ENCODE data around the gene LY6G5B.
"Not testable (repeated sequence)": the region's sequence is repeated elsewhere in the genome, so short reads cannot be mapped to it uniquely, and the experiment has no call there.

Gene LY6G5B

DNA sequence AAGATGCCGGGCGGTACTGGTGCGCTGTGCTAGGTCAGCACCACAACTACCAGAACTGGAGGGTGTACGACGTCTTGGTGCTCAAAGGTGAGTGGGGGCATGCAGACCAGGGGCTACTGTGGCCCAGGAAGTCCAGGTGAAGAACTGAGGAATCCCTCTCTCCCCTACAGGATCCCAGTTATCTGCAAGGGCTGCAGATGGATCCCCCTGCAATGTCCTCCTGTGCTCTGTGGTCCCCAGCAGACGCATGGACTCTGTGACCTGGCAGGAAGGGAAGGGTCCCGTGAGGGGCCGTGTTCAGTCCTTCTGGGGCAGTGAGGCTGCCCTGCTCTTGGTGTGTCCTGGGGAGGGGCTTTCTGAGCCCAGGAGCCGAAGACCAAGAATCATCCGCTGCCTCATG, 37.9 kb downstream of the LY6G5B start:
- DNase-seq (ENCODE audit: low read depth), result no peak
- no peak overlapping the region for H3K4me3 ChIP-seq (ENCODE audit: low read depth, low read length)

DNA sequence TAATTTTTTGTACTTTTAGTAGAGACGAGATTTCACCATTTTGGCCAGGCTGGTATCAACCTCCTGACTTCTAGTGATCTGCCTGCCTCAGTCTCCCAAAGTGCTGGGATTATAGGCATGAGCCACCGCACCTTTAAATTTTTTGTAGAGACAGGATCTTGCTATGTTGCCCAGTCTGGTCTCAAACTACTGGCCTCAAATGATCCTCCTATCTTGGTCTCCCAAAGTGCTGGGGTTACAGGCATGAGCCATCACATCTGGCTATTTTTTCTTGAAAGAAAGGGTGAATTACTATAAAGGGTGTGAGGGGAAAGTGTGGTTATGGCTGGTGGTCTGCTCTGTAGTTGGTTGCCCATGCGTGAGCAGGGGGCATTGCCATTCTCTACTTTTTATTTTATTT, 38.4 kb downstream of the LY6G5B start:
- DNase-seq (ENCODE audit: low read depth), result no peak
- H3K4me3 ChIP-seq (ENCODE audit: low read depth, low read length), result no peak overlapping the region

DNA sequence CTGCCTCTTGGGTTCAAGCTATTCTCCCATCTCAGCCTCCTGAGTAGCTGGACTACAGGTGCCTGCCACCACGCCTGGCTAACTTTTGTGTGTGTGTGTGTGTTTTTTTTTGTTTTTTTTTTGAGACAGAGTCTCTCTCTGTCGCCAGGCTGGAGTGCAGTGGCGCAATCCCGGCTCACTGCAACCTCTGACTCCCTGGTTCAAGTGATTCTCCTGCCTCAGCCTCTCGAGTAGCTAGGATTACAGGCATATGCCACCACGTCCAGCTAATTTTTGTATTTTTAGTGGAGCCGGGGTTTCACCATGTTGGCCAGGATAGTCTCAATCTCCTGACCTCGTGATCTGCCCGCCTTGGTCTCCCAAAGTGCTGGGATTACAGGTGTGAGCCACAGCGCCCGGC, 39.4 kb downstream of the LY6G5B start:
- not testable (repeated sequence) for DNase-seq (ENCODE audit: low read depth)

DNA sequence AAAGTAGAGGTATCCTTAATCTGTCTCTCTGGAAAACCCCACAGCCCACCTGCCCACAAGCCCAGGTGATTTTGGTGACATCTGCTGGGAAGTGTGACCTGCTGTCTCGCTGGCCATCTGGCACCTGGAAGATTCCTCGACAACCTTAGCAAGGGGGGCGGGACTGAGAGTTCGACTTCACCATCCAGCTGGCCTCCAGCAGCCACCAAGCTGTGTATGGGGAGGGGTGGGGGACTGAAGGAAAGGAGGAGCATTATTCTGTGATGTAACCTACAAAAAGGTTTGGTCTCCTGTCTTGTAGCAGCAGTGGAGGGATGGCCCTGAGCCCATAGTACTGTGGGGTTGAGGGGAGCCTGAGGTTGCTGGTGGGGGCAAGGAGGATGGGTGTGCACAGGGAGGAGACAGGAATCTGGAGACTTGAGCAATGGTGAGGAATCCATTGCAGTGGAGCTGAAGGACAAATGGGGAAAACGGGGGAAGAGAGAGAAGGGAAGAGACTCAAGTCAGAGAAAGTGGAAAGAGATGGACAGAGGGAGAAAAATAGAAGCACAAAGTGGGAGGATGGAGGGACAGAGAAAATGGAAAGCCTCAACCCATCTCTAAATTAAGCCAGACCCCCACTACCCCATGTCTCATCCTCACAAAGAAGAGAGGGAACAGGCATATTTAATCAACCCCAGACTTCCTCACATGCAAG, 40.9 kb downstream of the LY6G5B start:
- H3K4me3 ChIP-seq (ENCODE audit: low read depth, low read length), result no peak overlapping the region
- no peak for DNase-seq (ENCODE audit: low read depth)

More for the DNA sequence above, 39.4 kb downstream of the LY6G5B start:
- not testable (repeated sequence) for H3K4me3 ChIP-seq (ENCODE audit: low read depth, low read length)

DNA sequence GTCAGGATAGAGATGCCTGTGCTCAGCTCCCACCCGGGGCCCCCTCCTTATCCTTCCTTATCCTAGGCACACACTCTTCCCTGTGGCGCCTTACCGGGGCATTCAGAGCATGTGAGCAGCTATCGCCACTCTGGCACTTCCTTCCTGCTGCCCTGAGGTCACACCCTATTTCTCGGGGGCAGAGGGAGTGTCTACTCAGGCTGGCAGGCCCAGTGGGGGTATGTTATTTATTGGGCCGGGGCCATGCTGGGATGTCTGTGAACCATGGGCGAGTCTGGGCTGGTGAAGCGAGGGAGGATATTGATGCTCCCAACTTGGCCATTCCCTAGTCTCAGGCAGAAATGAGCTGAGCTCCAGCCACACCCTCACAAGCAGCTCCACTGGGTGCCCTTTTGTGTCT, 41.5 kb downstream of the LY6G5B start:
- no peak overlapping the region for H3K4me3 ChIP-seq (ENCODE audit: low read depth, low read length)
- DNase-seq (ENCODE audit: low read depth), result no peak

DNA sequence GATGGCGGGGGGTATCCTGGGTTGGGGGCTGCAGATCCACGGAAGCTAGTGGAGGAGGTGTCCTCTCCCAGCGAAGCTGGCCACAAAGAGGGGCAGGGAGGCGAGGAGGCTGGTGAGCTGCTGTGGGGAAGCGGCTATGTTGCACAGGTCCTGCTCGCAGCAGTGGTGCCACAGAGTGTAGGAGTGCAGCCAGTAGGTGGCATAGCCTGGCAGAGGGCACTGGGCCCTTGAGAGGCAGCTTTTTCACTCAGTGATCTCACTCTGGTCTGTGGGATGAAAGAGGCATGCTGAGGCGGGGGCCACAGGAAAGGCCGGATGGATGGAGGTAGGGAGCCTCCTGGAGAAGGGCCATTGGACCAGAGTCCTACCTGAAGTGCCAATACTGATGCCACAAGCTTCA, 42.5 kb downstream of the LY6G5B start:
- no peak for DNase-seq (ENCODE audit: low read depth)
- H3K4me3 ChIP-seq (ENCODE audit: low read depth, low read length), result no peak overlapping the region

DNA sequence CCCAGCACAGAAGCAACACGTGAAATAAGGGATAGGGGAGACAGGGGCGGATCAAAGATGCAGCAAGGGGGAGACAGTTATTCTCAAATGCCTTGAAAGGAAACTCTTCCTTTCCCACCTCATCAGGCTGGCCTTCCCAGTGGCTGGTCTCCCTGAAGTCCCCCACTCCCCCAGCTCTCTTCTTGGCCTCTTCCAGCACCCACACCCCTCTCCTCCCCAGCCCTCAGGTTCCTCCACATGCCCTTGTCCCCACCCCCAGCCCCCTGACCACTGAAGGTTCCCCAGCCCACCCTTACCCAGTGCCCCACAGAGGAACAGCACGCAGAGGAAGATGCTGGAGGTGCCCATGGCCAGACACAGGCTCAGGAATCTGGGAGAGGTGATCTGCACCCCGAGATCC, 43.7 kb downstream of the LY6G5B start:
- no peak for DNase-seq (ENCODE audit: low read depth)
- H3K4me3 ChIP-seq (ENCODE audit: low read depth, low read length), result no peak overlapping the region

DNA sequence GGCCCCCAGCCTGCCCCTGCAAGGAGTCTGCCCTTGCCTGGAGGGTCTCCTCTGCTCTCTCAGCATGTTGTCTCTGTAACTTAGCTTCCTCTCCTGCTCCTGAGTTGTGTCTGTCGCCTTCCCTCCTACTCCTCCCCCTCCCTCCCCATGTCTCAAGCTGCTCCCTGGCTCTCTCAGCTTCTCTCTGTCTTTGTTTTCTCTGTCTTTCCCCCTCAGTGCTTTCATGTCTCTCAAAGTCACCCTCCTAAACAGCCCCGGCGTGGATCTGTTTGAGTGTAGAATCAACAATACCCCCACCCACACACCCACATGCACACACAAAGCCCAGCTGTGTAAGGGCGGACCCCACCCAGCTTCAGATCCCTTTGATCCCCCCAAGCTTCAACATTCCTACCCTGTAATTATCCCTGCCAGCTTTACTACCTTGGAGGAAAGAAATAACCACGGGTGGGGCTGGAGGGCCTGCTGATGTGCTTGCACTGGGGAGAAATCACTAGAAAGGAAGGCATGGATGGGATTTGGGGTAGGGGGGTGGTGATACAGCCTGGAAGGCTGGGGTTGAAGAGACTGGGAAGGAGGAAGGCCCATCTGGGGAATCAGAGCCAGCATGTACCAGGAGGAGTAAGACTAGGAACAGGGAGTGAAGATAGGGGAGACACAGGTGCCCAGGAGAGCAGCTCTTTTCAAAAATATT, 44.4 kb downstream of the LY6G5B start:
- no peak for DNase-seq (ENCODE audit: low read depth)
- H3K4me3 ChIP-seq (ENCODE audit: low read depth, low read length), result no peak overlapping the region

DNA sequence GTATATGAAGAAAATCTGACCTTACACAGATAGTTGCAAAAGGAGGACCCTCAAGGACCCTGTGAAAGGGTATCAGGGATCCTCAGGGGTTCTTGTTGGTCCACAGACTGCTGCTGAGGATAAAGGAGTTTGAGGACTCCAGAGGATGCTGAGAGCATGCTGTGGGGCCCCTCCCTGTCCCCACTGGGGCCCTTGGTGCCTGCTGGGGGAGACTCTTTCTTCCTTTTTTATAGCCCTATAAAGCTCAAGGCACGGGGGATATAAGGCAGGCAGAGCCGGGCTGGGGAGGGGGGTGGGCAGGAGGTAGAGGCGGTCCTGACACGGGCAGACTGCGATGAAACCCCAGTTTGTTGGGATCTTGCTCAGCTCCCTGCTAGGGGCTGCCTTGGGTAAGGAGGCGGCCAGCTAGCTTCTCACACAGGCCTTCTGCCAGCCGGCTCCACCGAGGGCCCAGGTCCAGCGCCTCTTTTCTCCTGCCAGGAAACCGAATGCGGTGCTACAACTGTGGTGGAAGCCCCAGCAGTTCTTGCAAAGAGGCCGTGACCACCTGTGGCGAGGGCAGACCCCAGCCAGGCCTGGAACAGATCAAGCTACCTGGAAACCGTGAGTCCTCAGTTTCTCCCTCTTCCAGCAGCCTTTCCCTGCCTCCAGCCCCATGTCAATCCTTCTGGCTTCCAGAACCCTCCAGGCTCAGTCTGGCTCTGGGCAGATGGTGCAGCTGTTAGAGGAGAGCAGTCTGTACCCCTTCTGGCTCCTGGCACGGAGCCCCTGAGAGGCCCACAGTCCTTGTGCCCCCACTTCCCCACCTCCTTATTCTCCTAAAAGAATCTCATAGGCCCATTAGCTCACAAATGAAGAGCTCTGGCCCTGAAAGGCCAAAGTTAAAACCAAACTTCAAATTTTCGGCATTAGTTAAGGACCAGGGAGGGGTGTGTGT, 45.5 kb downstream of the LY6G5B start, which contains the start of gene LY6G6D:
Gene LY6G6D (plus strand): TSS at position 327 of the 937 bp plus-strand sequence. CDS start 8 bp downstream, at position 335.
- H3K4me3 ChIP-seq (ENCODE audit: low read depth, low read length), result no peak within 1 kb of the TSS
- DNase-seq (ENCODE audit: low read depth), result no peak

DNA sequence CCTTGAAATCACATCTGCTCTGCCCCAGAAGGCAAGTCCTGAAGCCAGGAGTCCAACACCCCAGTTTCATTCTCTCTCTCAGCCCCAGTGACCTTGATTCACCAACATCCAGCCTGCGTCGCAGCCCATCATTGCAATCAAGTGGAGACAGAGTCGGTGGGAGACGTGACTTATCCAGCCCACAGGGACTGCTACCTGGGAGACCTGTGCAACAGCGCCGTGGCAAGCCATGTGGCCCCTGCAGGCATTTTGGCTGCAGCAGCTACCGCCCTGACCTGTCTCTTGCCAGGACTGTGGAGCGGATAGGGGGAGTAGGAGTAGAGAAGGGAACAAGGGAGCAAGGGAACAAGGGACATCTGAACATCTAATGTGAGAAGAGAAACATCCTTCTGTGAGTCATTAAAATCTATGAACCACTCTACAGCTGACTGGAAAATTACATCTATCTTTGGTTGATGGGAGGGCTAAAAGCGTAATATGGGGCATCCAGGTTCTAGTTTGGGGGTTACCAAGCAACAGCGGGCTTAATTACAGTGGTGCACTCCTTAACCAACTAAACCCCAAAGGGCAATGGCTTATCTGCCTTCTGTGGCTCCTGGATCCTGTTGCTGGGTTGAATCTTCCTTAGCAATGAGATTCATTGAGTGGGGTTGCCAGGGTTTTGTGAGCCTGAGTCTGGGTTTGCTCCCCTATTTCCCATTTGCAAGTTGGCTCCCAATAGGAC, 47.9 kb downstream of the LY6G5B start:
- DNase-seq (ENCODE audit: low read depth), result no peak
- no peak overlapping the region for H3K4me3 ChIP-seq (ENCODE audit: low read depth, low read length)

DNA sequence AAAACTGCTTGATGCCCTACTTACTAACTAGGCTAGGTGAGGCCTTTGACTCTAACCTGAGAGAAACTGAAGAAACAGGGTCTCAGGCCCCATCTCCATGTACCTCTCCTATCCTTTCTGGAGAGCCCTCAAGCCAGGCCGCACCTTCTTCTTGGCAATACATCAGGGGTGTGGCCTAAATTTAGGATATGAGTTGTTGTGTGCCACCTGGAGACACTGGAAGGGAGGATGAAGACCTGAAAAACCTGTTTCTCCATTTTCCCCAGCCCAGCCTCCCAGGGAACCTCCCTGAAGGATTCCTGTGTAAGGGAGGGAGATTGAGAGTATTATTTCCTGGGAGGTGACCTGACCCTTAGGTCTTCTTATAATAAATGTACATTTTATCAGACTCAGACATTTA, 48.5 kb downstream of the LY6G5B start:
- no peak overlapping the region for H3K4me3 ChIP-seq (ENCODE audit: low read depth, low read length)
- no peak for DNase-seq (ENCODE audit: low read depth)

DNA sequence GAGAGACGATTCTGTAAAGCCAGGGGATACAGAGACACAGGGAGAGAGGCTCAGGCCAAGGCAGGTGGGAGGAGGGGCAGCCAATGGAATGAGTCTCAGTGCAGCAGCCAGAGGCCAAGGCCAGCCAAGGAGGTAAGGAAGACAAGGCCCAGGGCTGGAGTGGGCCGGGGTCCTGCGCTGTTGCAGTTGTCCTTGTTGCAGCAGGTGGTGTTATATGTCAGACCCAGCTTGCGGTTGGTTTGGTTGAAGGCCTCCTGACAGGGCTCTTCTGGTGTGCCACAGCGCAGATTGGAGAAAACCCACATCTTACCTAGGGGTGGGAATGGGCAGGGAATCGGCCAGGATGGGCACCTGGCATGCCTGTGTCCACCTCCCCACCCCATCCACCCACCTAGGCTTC, 49.2 kb downstream of the LY6G5B start:
- no peak for DNase-seq (ENCODE audit: low read depth)
- H3K4me3 ChIP-seq (ENCODE audit: low read depth, low read length), result no peak overlapping the region

DNA sequence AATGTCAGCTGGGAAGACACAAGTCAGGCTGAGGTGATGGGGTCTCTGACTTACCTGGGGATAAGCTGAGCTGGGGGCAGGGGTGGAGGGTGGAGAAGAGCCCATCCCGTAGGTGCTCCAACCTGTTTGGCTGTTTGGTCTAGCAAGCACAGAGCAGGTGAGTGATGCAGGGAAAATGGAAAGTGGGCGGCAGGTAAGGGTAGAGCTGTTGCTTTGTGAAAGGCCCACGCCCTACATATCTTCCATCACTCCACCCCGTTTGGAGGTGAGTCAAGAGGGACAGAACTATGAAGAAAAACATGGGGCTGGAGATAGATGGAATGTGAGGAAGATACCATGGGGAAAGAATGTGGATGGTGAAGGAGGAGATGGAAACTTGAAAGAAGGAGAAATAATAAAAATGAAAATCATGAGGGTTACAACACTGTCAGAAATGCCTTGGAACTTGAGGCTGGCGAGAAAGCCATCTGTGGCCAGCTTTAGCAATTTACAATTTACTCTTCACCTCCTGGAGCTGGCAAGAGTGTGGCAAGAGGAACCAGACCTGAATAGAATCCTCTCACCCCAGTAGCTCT, 50.5 kb downstream of the LY6G5B start:
- no peak for DNase-seq (ENCODE audit: low read depth)
- no peak overlapping the region for H3K4me3 ChIP-seq (ENCODE audit: low read depth, low read length)

DNA sequence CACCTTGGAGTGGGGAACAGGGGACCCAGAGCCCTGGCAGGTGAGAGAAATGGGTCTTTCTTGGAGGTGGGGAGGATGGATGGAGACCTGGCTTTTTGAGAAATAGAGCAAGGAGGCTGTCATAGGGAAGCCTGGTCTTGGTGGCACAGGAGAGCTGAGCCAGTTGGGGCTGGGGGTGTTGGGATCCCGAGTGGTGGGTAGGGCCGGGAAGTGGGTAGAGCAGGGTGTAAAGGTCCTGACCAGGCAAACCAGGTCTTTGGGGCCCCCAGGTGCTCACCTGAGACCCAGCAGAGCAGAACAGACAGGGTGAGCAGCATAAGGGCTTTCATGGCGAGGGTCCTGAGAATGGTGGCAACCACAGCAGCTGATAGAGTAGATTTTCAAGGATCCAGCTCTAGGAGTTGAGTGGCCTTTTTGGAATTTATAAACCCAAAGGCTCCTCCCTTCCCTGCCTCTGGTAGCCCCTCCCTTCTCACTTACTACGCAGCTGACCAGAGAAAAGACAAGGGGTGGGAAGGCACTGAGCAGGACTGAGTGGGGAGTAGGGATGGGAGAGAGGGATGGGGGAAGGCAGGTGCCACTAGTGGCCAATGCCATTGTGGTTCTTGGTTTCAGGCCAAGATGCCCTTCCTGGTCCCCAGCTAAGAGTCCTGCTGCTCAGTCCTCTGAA, 51.7 kb downstream of the LY6G5B start, which contains the start of gene LY6G6C:
Gene LY6G6C (minus strand): TSS at position 396 of the 670 bp plus-strand sequence. CDS start 67 bp downstream, at position 329.
- no peak within 1 kb of the TSS for H3K4me3 ChIP-seq (ENCODE audit: low read depth, low read length)
- DNase-seq (ENCODE audit: low read depth), result no peak

DNA sequence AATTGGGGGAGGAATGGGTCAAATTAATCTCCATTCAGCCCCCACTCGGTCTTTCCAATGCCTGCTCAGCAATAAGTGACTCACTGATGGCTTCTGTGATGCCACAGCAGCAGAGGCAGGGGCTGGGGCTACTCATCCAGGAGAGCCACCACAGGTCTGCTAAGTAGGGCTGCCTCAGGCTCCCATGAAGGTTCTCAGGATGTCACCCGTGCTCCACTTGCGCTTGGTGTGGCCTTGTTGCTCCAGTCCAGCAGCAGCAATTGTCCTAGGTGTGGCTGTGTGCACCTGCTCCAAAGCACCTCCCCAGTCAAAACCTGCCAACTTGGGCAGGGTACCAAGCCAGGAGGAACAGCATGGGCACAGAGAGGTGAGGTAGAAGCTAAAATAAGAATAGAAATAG, 52.4 kb downstream of the LY6G5B start:
- no peak for DNase-seq (ENCODE audit: low read depth)
- H3K4me3 ChIP-seq (ENCODE audit: low read depth, low read length), result no peak overlapping the region
